T-helper 17 cell (primary cell): ENCODE results near the gene GTF2H4. TPM values are rescaled to one million over a fixed set of nuclear protein-coding genes. Genes with fewer than 3 reads are reported as not detected.
A peak's percentile ranks its signal among the peaks of the same experiment; 100 is the strongest.

Experiments
- ATAC-seq: fragments of 150-1000 bp; cut with Tn5 transposase; 2 replicates; pipeline ENCODE4 v1.10.0; 2021; ENCODE audit warnings: mild to moderate bottlenecking, moderate library complexity
- DNase-seq, 3 donors: peaks; one replicate each; pipeline versions ENCODE4 v3.0.0 to v3.0.0-alpha.2; 2020 to 2021
- H3K9me3 ChIP-seq: one replicate; pipeline ENCODE4 v1.7.0; 2013; ENCODE audit warnings: low read length, mild to moderate bottlenecking; ENCODE audit not compliant: control insufficient read depth, poor library complexity, severe bottlenecking
- H3K27ac Mint-ChIP-seq: one replicate; pipeline ENCODE4 v1.8.0; 2022; ENCODE audit warnings: mild to moderate bottlenecking, moderate library complexity, mixed read lengths
- H3K27me3 Mint-ChIP-seq: one replicate; pipeline ENCODE4 v1.8.0; 2022; ENCODE audit warnings: mixed read lengths
- H3K36me3 Mint-ChIP-seq: one replicate; pipeline ENCODE4 v1.8.0; 2022; ENCODE audit warnings: low read depth, mixed read lengths
- H3K4me1 Mint-ChIP-seq: one replicate; pipeline ENCODE4 v1.8.0; 2022; ENCODE audit warnings: mild to moderate bottlenecking, mixed read lengths
- H3K4me3 Mint-ChIP-seq: one replicate; pipeline ENCODE4 v1.8.0; 2022; ENCODE audit warnings: mild to moderate bottlenecking, moderate library complexity, mixed read lengths
- total RNA-seq, 4 donors: library from RNA in 2 of 4; stranded (reverse) in 2 of 4; gene quantifications; one replicate each; pipeline ENCODE4 v1.2.3 and lab custom pipeline; 2022 to 2026

Gene GTF2H4
- total RNA-seq, 2 donors from 2014 or later = 11.6 to 19.7 TPM

DNA sequence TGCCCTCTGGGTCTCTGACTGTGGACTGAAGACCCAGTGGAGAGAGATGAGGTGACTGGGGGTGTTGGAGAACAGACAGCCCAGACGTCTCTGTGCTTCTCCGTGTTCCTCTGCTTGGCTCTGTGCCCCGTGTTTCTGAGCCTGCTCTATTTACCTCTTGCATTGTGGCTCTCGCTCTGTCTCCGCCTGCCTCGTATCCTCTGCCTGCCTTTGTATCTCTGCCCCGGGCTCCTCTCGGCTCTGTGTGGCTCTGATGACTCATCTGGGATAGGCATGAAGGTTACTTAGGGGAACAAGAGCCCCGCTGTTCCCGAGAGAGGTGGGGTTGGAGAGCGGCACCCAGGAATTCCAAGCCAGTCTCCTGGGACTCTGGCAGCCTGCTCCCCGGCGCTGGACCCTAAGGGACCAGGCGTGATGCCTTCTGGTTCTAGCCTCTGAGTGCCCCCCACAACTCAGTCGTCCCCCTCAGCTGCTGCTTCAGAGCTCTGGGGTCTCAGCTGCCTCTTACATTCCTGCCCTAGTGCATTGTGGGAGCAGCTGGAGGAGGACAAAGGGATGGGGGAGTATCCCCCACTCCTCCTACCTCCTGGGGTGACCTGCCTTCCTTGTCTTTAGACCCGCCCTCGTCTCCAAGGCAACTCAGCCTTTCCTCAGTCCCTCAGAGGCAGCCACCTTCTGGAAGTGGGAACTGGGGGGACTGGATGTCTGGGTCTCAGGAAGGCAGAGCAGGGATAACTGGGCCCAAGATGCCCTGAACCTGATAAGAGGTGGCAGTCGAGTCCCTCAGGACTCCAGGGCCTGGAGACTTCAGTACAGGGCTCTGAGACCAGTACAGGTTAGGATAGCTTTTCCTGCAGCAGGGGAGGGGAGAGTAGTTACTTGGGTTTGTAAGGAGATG lies 21.8 kb upstream of the GTF2H4 start:
- DNase-seq (no peak), ATAC-seq (peak; percentile 31)
- H3K27ac Mint-ChIP-seq = no peak overlapping the region
- H3K36me3 Mint-ChIP-seq = peaks cover 7% of the 10 kb centered on the region
- peaks cover 13% of the 10 kb centered on the region for H3K27me3 Mint-ChIP-seq
- no peaks in the 10 kb centered on the region for H3K9me3 ChIP-seq
- H3K4me1 Mint-ChIP-seq = peaks cover 29% of the 10 kb centered on the region
- peak overlapping the region; percentile 90 for H3K4me3 Mint-ChIP-seq

GRCh38 chr6:30886897-30887255 lies 21.1 kb upstream of the GTF2H4 start:
- ATAC-seq (no peak), DNase-seq (no peak)
- H3K4me3 Mint-ChIP-seq = no peak overlapping the region
- H3K9me3 ChIP-seq = no peaks in the 10 kb centered on the region
- peaks cover 24% of the 10 kb centered on the region for H3K4me1 Mint-ChIP-seq
- H3K27ac Mint-ChIP-seq = no peak overlapping the region
- peaks cover 7% of the 10 kb centered on the region for H3K36me3 Mint-ChIP-seq
- peaks cover 13% of the 10 kb centered on the region for H3K27me3 Mint-ChIP-seq

DNA sequence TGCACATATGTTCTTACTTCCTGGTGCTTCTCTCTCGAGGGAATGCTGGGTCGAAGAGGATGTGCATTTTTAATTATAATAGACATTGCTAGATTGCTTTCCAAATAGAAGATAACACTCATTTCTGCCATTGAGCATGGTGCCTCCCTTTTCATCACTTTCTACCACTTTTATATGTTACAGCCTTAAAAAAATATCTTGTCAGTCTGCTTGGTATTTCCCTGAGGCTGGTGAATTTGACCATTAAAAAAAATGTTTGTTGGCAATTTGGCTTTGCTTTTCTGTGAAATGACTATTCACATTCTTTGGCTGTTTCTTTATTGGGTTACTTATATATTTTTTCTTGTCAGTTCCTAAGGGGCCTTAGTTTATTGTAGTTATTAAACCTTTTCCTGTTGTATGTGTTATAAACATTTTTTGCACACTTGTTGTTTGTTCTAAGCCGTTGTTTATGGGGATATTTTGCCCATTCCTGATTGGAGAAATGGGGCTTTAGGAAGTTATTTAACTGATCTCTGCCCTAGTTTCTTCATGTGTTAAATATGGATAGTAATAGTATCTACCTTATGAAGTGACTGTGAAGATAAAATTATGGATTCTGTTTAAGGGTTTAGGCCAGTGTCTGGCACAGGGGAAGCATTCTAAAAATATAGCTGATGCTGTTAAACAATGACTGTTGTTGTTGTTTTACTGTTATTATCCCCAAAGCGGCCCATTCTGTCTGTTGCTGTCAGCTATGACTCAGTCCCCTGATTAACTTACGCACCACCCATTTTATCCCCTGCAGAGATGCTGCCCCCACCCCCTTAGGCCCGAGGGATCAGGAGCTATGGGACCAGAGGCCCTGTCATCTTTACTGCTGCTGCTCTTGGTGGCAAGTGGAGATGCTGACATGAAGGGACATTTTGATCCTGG lies 19.8 kb upstream of the GTF2H4 start:
- Mint-ChIP-seq H3K4me3 (no peak overlapping the region), H3K27ac (no peak overlapping the region), H3K27me3 (peaks cover 13% of the 10 kb centered on the region), H3K36me3 (peaks cover 9% of the 10 kb centered on the region), H3K4me1 (peaks cover 21% of the 10 kb centered on the region)
- H3K9me3 ChIP-seq = no peaks in the 10 kb centered on the region
- DNase-seq (no peak), ATAC-seq (no peak)

- Mint-ChIP-seq H3K27ac (no peak overlapping the region), H3K27me3 (peaks cover 13% of the 10 kb centered on the region), H3K36me3 (peaks cover 9% of the 10 kb centered on the region), H3K4me1 (peaks cover 16% of the 10 kb centered on the region), H3K4me3 (no peak overlapping the region)
- ATAC-seq (no peak), DNase-seq (no peak)
- H3K9me3 ChIP-seq = no peaks in the 10 kb centered on the region
Observed at GRCh38 chr6:30888816-30889495, 19.1 kb upstream of the GTF2H4 start.

GRCh38 chr6:30889496-30889885 lies 18.5 kb upstream of the GTF2H4 start:
- Mint-ChIP-seq H3K27me3 (peaks cover 13% of the 10 kb centered on the region), H3K4me1 (peaks cover 16% of the 10 kb centered on the region), H3K4me3 (no peak overlapping the region), H3K36me3 (peaks cover 9% of the 10 kb centered on the region), H3K27ac (no peak overlapping the region)
- H3K9me3 ChIP-seq = no peaks in the 10 kb centered on the region
- DNase-seq (no peak), ATAC-seq (no peak)

GRCh38 chr6:30889921-30890645 lies 17.9 kb upstream of the GTF2H4 start:
- no peak overlapping the region for H3K4me3 Mint-ChIP-seq
- H3K9me3 ChIP-seq = no peaks in the 10 kb centered on the region
- no peak for ATAC-seq
- peaks cover 22% of the 10 kb centered on the region for H3K4me1 Mint-ChIP-seq
- peaks cover 13% of the 10 kb centered on the region for H3K27me3 Mint-ChIP-seq
- H3K36me3 Mint-ChIP-seq = peaks cover 15% of the 10 kb centered on the region
- no peak for DNase-seq
- peak overlapping the region; percentile 62 for H3K27ac Mint-ChIP-seq

- ATAC-seq (no peak), DNase-seq (no peak)
- peaks cover 16% of the 10 kb centered on the region for H3K36me3 Mint-ChIP-seq
- H3K9me3 ChIP-seq = no peaks in the 10 kb centered on the region
- peaks cover 13% of the 10 kb centered on the region for H3K27me3 Mint-ChIP-seq
- H3K4me3 Mint-ChIP-seq = no peak overlapping the region
- peak overlapping the region; percentile 62 for H3K27ac Mint-ChIP-seq
- peaks cover 16% of the 10 kb centered on the region for H3K4me1 Mint-ChIP-seq
Observed at GRCh38 chr6:30890646-30891449, 17.2 kb upstream of the GTF2H4 start.

GRCh38 chr6:30891450-30891723 lies 16.6 kb upstream of the GTF2H4 start:
- H3K27me3 Mint-ChIP-seq = peaks cover 9% of the 10 kb centered on the region
- no peak overlapping the region for H3K4me3 Mint-ChIP-seq
- peaks cover 13% of the 10 kb centered on the region for H3K4me1 Mint-ChIP-seq
- no peak overlapping the region for H3K27ac Mint-ChIP-seq
- H3K36me3 Mint-ChIP-seq = peaks cover 13% of the 10 kb centered on the region
- H3K9me3 ChIP-seq = no peaks in the 10 kb centered on the region
- no peak for ATAC-seq
- DNase-seq = no peak

GRCh38 chr6:30891816-30892538 lies 16.0 kb upstream of the GTF2H4 start:
- peaks cover 13% of the 10 kb centered on the region for H3K36me3 Mint-ChIP-seq
- peaks cover 5% of the 10 kb centered on the region for H3K27me3 Mint-ChIP-seq
- H3K4me1 Mint-ChIP-seq = peaks cover 8% of the 10 kb centered on the region
- no peak overlapping the region for H3K27ac Mint-ChIP-seq
- DNase-seq = no peak
- ATAC-seq = no peak
- no peak overlapping the region for H3K4me3 Mint-ChIP-seq
- no peaks in the 10 kb centered on the region for H3K9me3 ChIP-seq

GRCh38 chr6:30893001-30893591 lies 14.9 kb upstream of the GTF2H4 start:
- ATAC-seq (no peak), DNase-seq (no peak)
- Mint-ChIP-seq H3K27me3 (peaks cover 5% of the 10 kb centered on the region), H3K36me3 (peaks cover 13% of the 10 kb centered on the region), H3K4me1 (peaks cover 8% of the 10 kb centered on the region), H3K4me3 (no peak overlapping the region), H3K27ac (no peak overlapping the region)
- H3K9me3 ChIP-seq = no peaks in the 10 kb centered on the region

DNA sequence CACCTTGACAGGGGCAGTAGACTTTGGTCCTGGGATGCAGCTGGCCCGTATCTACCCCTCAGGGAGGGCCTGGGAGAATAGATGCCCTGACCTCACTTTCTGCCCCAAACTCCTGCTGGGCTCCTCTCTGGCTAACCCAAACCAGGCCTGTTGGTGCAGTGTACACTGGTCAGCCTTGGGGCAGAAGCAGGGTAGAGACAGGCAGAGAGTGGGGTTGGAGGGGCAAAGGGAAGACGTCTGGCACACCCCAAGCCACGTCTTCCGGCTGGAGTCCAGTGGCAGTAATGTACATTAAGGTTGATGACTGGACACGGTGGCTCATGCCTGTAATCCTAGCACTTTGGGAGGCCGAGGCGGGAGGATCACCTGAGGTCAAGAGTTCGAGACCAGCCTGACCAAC lies 14.3 kb upstream of the GTF2H4 start:
- H3K9me3 ChIP-seq = no peaks in the 10 kb centered on the region
- Mint-ChIP-seq H3K36me3 (peaks cover 17% of the 10 kb centered on the region), H3K4me1 (peaks cover 8% of the 10 kb centered on the region), H3K27me3 (peaks cover 5% of the 10 kb centered on the region), H3K4me3 (no peak overlapping the region), H3K27ac (no peak overlapping the region)
- ATAC-seq (no peak), DNase-seq (no peak)
